Smooth muscle cell (in vitro differentiated cells): ENCODE results near the gene TECTA. TPM values are rescaled to one million over a fixed set of nuclear protein-coding genes. Genes with fewer than 3 reads are reported as not detected.
A peak's percentile ranks its signal among the peaks of the same experiment; 100 is the strongest.
"Not testable (repeated sequence)": the region's sequence is repeated elsewhere in the genome, so short reads cannot be mapped to it uniquely, and the experiment has no call there.

Experiments
- DNase-seq: peaks from one replicate; lab custom pipeline; 2025; ENCODE audit not compliant: unreplicated experiment; lab: John Stamatoyannopoulos, UW
- H2AFZ ChIP-seq: fragments of 200-600 bp; sonication (generic); 2 replicates; pipeline ENCODE4 v1.6.0; 2016; ENCODE audit warnings: antibody characterized with exemption, low read depth, mild to moderate bottlenecking
- H3F3A ChIP-seq: fragments of 200-600 bp; sonication (generic); 2 replicates; pipeline ENCODE4 v1.6.0; 2017; ENCODE audit warnings: antibody characterized with exemption, low read depth
- H3K27ac ChIP-seq: fragments of 200-600 bp; sonication (generic); 2 replicates; pipeline ENCODE4 v1.5.1; 2016; ENCODE audit warnings: low read depth, mild to moderate bottlenecking
- H3K27me3 ChIP-seq: fragments of 200-600 bp; sonication (generic); 2 replicates; pipeline ENCODE4 v1.6.1; 2016; ENCODE audit warnings: low read depth, mild to moderate bottlenecking
- H3K36me3 ChIP-seq: fragments of 200-600 bp; sonication (generic); 2 replicates; pipeline ENCODE4 v1.5.1; 2016; ENCODE audit warnings: low read depth
- H3K4me1 ChIP-seq: fragments of 200-600 bp; sonication (generic); 2 replicates; pipeline ENCODE4 v1.5.1; 2016; ENCODE audit warnings: low read depth
- H3K4me2 ChIP-seq: fragments of 200-600 bp; sonication (generic); 2 replicates; pipeline ENCODE4 v1.6.0; 2016; ENCODE audit warnings: mild to moderate bottlenecking
- H3K4me3 ChIP-seq: fragments of 200-600 bp; sonication (generic); 2 replicates; pipeline ENCODE4 v1.5.1; 2016; ENCODE audit warnings: mild to moderate bottlenecking
- H3K79me2 ChIP-seq: fragments of 200-600 bp; sonication (generic); 2 replicates; pipeline ENCODE4 v1.6.0; 2016; ENCODE audit warnings: low read depth, mild to moderate bottlenecking
- H3K9ac ChIP-seq: fragments of 200-600 bp; sonication (generic); 2 replicates; pipeline ENCODE4 v1.6.0; 2016; ENCODE audit warnings: low read depth
- H3K9me3 ChIP-seq: fragments of 200-600 bp; sonication (generic); replicated peaks from 2 replicates; pipeline ENCODE4 v1.5.1; 2016; ENCODE audit warnings: low read depth
- H4K20me1 ChIP-seq: fragments of 200-600 bp; sonication (generic); 2 replicates; pipeline ENCODE4 v1.6.0; 2016; ENCODE audit warnings: low read depth
- CTCF ChIP-seq: fragments of 200-600 bp; sonication (generic); IDR thresholded peaks from 2 replicates; pipeline ENCODE4 v1.5.1; 2017; ENCODE audit warnings: borderline replicate concordance, mild to moderate bottlenecking, antibody characterized with exemption; ENCODE audit not compliant: insufficient read depth, poor library complexity, severe bottlenecking
- WGBS: methylation state at CpG from one replicate; pipeline ENCODE4 v1.1.7; 2016; ENCODE audit warnings: low lambda C conversion rate; 5-methylcytosine and 5-hydroxymethylcytosine counted together
- polyA plus RNA-seq: library from polyadenylated mRNA; unstranded; fragments of >200 nt; fragmentation: Nextera tagmentation; extraction: Ambion mirVana; gene quantifications from 2 replicates; pipeline ENCODE4 v1.2.1, GENCODE V29; 2016
- total RNA-seq: library from RNA; depleted of rRNA; stranded (reverse); fragments of >200 nt; gene quantifications from 2 replicates; pipeline ENCODE4 v1.2.3, GENCODE V29; 2014

Gene TECTA
- total and polyA plus RNA-seq, 2 experiments from 2014 or later = 0.59 to 1.5 TPM

GRCh38 chr11:121112498-121113455 lies 11.7 kb downstream of the TECTA start:
- peak; percentile 60 for TF ChIP-seq CTCF
- Histone ChIP-seq H3K9me3 (no peaks in the 10 kb centered on the region), H3K4me3 (no peak overlapping the region), H3K79me2 (no peaks in the 10 kb centered on the region), H4K20me1 (no peaks in the 10 kb centered on the region), H3K27ac (no peak overlapping the region), H3K9ac (no peak overlapping the region), H3K36me3 (no peaks in the 10 kb centered on the region), H3F3A (peaks cover 4% of the 10 kb centered on the region), H3K27me3 (peaks cover 9% of the 10 kb centered on the region), H3K4me2 (no peak overlapping the region), H2AFZ (no peak overlapping the region), H3K4me1 (peaks cover 7% of the 10 kb centered on the region)
- 52% methylated on average over 32 of the region's 32 CpGs for WGBS
- peak; percentile 17 for DNase-seq

GRCh38 chr11:121113611-121114010 lies 12.6 kb downstream of the TECTA start:
- DNase-seq = no peak
- H3K4me2 ChIP-seq = no peak overlapping the region
- H3K4me1 ChIP-seq = peaks cover 7% of the 10 kb centered on the region
- H4K20me1 ChIP-seq = no peaks in the 10 kb centered on the region
- H3K4me3 ChIP-seq = no peak overlapping the region
- H3K9ac ChIP-seq = no peak overlapping the region
- no peak overlapping the region for H3K27ac ChIP-seq
- H3K9me3 ChIP-seq = no peaks in the 10 kb centered on the region
- no peak overlapping the region for H2AFZ ChIP-seq
- peaks cover 9% of the 10 kb centered on the region for H3K27me3 ChIP-seq
- no peak for TF ChIP-seq CTCF
- WGBS = 70% methylated on average over 9 of the region's 9 CpGs
- H3K79me2 ChIP-seq = no peaks in the 10 kb centered on the region
- H3K36me3 ChIP-seq = no peaks in the 10 kb centered on the region
- peaks cover 11% of the 10 kb centered on the region for H3F3A ChIP-seq

- H3K4me1 ChIP-seq, H3K27me3 ChIP-seq, H3K4me2 ChIP-seq, H3K79me2 ChIP-seq, H3K9ac ChIP-seq, H3K36me3 ChIP-seq, H3K27ac ChIP-seq, H3K9me3 ChIP-seq, DNase-seq, H4K20me1 ChIP-seq, H2AFZ ChIP-seq, H3K4me3 ChIP-seq: not testable (repeated sequence)
- peaks cover 11% of the 10 kb centered on the region for H3F3A ChIP-seq
- no CpG with 5 or more reads among the region's 1 CpG for WGBS
Measured at GRCh38 chr11:121115024-121115423, 14.0 kb downstream of the TECTA start.

- Histone ChIP-seq H2AFZ (no peak overlapping the region), H3K27ac (peak overlapping the region; percentile 46), H3K4me2 (peak overlapping the region; percentile 13), H3K4me3 (no peak overlapping the region), H3K9ac (no peak overlapping the region), H3K79me2 (no peaks in the 10 kb centered on the region), H3K27me3 (no peaks in the 10 kb centered on the region), H3K4me1 (peaks cover 7% of the 10 kb centered on the region), H3F3A (peaks cover 11% of the 10 kb centered on the region), H3K9me3 (peaks cover 4% of the 10 kb centered on the region), H4K20me1 (no peaks in the 10 kb centered on the region), H3K36me3 (no peaks in the 10 kb centered on the region)
- DNase-seq = no peak
- 11% methylated on average over 6 of the region's 6 CpGs for WGBS
- TF ChIP-seq CTCF = no peak
Measured at GRCh38 chr11:121117788-121118187, 16.7 kb downstream of the TECTA start.
